Myocyte (in vitro differentiated cells): ENCODE data around the gene PBX3. TPM values are rescaled to one million over a fixed set of nuclear protein-coding genes. Genes with fewer than 3 reads are reported as not detected.
"Not testable (repeated sequence)": the region's sequence is repeated elsewhere in the genome, so short reads cannot be mapped to it uniquely, and the experiment has no call there.

Experiments used
- DNase-seq: peaks from one replicate; pipeline ENCODE4 v3.0.0-alpha.2; 2012; ENCODE audit warnings: low read depth
- total RNA-seq: library from RNA; depleted of rRNA; stranded (reverse); fragments of >200 nt; gene quantifications from 2 replicates; pipeline ENCODE4 v1.2.3, GENCODE V29; 2014

Gene PBX3
- total RNA-seq, 1 donor from 2014 or later: 25.0 TPM

GRCh38 chr9:125774106-125774505 lies 26.9 kb downstream of the PBX3 start:
- no peak for DNase-seq

DNA sequence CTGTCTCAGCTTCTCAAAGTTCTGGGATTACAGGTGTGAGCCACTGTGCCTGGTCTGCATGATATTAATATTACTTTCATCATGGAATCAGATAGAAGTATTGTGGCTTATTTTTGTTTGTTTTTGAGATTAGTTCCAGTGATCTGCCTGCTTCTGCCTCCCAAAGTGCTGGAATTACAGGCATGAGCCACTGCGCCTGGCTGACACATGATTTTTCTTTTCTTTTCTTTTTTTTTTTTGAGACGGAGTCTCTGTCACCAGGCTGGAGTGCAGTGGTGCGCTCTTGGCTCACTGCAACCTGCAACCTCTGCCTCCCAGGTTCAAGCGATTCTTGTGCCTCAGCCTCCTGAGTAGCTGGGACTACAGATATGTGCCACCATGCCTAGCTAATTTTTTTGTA lies 29.6 kb downstream of the PBX3 start:
- not testable (repeated sequence) for DNase-seq

DNA sequence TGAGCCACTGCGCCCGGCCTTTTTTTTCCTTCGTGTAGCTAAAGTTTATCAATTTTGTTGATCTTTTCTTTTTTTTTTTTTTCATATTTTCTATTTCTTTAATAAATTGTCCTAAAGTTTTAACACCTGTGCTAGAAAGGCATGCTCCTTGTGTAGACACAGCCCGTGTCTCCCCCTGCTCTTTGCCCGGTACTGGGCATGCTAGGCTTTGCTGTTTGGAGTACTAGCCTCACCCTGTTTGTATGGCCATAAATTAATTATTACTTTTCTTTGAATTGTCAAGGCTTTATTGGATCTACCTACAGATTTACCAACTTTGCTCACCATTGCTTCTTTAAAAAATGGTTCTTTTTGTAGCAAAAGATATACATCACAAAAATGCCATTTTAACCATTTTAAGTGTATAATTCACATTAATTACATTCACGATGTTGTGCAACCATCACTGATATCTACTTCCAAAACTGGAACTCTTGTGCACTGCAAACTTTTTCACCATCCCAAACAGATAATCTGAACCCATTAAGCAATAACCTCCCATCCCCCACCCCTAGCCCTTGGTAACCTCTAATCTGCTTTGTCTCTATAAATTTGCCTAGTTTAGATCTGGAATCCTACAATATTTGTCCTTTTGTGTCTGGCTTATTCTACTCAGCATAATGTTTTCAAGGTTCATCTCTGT lies 31.5 kb downstream of the PBX3 start:
- DNase-seq: not testable (repeated sequence)

- DNase-seq: not testable (repeated sequence)
These were observed 32.0 kb downstream of the PBX3 start for GRCh38 chr9:125779220-125779565.

GRCh38 chr9:125782718-125783117 lies 35.5 kb downstream of the PBX3 start:
- no peak for DNase-seq

- DNase-seq: peak; percentile 65
These were observed 37.3 kb downstream of the PBX3 start for GRCh38 chr9:125784286-125785049.

DNA sequence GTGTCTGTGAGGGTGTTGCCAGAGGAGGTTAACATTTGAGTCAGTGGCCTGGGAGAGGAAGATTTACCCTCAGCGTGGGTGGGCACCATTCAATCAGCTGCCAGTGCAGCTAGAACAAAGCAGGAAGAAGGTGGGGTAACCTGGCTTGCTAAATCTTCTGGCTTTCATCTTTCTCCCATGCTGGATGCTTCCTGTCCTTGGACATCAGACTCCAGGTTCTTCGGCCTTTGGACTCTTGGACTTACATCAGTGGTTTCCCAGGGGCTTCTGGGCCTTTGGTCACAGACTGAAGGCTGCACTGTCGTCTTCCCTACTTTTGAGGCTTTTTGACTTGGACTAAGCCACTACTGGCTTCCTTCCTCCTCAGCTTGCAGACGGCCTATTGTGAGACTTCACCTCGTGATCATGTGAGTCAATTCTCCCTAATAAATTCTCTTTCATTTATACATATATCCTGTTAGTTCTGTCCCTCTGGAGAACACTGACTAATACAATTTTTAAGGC lies 38.1 kb downstream of the PBX3 start:
- no peak for DNase-seq

- no peak for DNase-seq
These were observed 40.5 kb downstream of the PBX3 start for GRCh38 chr9:125787715-125788114.

GRCh38 chr9:125789196-125789595 lies 42.0 kb downstream of the PBX3 start:
- peak; percentile 41 for DNase-seq

DNA sequence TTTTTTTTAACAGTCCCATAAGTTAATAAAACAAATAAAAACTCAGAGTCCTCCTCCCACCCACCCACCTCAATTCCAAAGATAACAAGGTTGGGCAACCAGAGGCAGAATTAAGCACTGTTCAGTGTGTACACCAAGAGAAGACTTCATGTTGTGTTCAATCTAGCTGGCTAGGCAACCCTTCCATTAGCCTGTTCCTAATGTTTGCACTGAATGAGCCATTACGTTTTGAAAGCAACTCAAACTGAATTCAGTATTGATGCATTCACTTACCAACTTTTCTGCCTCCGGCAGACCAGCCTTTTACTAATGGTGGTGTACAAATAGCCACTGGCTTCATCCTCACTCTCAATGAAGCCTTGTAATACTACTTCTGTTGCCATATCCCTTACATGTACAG lies 47.5 kb downstream of the PBX3 start:
- no peak for DNase-seq

DNA sequence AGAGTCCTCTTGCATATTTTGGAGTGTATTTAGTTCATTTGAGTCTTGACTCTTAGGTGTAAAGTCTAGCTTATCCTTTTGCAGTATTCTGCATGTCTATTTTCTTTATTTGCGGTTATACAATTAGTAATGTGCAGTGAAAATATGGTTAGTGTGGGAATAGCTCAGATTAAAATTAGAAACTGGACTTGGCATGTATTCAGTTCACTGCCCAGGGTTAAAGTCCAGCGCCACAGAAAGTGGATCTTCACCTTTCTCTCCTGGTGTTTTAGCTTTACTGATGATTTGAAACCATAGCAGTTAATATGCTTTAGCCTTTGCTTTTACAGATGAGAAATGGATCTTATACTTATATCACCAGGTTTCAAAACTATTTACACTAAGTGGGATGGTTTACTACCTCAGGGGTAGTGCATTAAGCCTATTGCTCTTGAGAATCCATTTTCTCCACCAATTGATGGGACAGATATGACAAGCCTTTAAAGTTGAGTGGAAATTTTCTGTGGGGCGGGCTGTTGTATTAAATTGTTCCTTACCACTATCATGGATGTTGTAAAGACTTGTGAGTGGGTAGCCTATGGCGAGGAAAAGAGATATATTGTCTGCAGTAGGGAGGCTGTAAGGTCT lies 48.9 kb downstream of the PBX3 start:
- DNase-seq: no peak

DNA sequence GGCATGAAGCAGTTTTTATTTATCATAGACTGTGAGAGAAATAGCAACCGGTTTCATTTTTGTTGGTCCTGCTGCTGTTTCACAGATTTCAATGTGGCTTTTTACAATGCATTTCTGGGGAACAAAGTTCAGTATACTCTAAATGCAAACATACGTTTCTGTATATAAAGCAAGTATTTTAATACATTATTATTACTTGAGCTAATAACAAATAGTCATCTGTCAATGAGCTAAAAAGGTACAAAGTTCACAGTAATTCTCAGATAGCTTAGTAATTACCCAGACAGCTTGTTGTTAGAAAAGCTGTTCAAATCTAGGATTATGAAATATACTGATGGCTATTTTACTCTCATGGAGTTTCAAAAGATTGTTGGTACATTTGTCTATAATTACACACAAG lies 50.8 kb downstream of the PBX3 start:
- DNase-seq: no peak

- no peak for DNase-seq
These were observed 56.4 kb downstream of the PBX3 start for GRCh38 chr9:125803526-125803925.

GRCh38 chr9:125805057-125805456 lies 57.9 kb downstream of the PBX3 start:
- DNase-seq: peak; percentile 86

DNA sequence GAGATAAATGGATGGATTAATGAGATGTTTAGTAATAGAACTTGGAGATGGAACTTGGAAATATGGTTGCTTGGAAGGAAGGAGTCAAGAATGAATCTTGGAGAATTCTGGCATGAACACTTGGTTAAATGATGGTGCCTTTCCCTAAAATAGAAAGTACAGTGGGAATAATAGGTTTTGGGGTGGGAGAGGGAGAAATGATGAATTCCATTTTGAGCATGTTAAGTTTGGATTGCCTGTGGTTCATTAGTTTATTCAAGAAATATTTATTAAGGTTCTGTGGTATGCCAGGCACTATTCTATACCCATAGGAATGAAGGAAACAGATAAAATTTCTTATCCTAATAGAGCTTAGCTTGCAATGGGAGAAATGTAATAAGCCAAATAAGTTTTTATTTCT lies 58.4 kb downstream of the PBX3 start:
- DNase-seq: no peak

DNA sequence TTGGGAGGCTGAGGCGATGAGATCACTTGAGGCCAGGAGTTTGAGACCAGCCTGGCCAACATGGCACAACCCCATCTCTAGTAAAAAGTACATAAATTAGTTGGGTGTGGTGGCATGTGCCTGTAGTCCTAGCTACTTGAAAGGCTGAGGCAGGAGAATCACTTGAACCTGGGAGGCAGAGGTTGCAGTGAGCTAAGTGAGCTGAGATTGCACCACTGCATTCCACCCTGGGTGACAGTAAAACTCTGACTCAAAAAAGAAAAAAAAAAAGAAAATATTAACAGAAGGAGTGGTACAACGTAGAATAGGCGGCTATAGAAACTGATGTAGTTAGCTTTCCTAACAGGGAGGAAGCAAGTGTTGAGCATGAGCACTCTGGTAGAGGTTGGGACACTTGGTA lies 59.9 kb downstream of the PBX3 start:
- DNase-seq: no peak

DNA sequence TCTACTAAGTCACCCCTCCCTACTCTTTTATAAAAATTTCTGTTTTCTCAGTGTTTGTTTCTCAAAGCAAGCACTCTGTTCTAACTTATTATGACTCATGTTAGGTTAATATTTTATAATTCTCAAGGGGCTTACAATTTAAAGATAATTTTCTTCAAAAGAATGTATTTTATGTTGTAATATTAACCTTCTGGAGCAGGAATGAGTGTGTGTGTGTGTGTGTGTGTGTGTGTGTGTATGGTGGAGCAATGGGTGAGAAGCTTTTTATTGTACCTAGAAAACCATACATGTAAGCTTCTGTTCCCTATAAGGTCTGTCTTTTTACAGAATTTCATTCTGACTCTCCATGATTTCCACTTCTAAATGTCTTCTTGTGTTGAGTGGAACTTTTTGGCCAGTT lies 63.0 kb downstream of the PBX3 start:
- DNase-seq: no peak

- no peak for DNase-seq
These were observed 63.8 kb downstream of the PBX3 start for GRCh38 chr9:125811002-125811401.

- DNase-seq: no peak
These were observed 65.2 kb downstream of the PBX3 start for GRCh38 chr9:125812403-125812802.

GRCh38 chr9:125815568-125815967 lies 68.4 kb downstream of the PBX3 start:
- DNase-seq: peak; percentile 28

GRCh38 chr9:125816321-125816720 lies 69.1 kb downstream of the PBX3 start:
- DNase-seq: no peak

DNA sequence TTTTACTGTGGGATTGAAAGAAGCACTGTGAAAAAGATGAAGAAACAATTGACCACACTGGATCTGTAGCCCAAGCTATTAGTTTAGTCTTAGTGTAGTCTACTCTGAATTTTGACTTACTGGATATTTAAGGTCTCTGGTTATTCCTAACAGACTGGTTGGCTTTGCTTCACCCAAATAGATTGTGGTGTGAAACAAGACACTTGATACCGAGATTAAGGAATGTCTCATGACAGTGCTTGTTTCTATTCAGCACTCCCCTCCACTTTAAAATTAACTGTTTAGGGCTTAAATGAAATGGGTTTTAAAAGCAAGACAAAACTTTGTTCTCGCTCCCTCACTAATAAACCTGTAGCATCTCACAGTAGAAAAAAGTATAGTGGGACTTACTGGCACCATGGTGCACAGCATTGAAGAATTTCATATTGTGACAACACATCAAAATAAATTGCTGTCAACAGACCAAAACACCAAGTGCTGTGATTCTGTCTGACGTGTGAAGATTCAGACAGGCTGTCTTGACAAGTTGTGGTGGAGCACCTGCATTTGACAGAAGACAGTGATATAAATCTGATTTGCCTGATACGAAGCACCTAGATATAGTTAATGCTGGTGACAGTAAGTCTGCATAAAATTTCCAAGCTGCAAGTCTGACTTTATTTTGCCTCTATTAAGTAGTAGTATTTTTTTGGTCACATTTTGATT lies 73.1 kb downstream of the PBX3 start:
- DNase-seq: peak; percentile 69
